GM20000 (cell line): ENCODE measurements around the gene MED12L.

ENCODE experiments used
- DNase-seq: peaks from one replicate; pipeline ENCODE4 v3.0.0; 2012; ENCODE audit warnings: low spot score
- CTCF ChIP-seq: IDR thresholded peaks from 2 replicates; pipeline ENCODE4 v1.5.1; 2012; ENCODE audit warnings: mild to moderate bottlenecking, control low read depth; ENCODE audit errors: extremely low read depth, missing control alignments

The MED12L gene

GRCh38 chr3:151436675-151437446 is 351.4 kb downstream of the MED12L start:
- DNase-seq = no peak
- TF ChIP-seq CTCF = no peak

- TF ChIP-seq CTCF = no peak
- no peak for DNase-seq
Measured at GRCh38 chr3:151437906-151438305, 352.4 kb downstream of the MED12L start.

- DNase-seq = peak; percentile 56
Measured at GRCh38 chr3:151439652-151440125, 354.2 kb downstream of the MED12L start.

DNA sequence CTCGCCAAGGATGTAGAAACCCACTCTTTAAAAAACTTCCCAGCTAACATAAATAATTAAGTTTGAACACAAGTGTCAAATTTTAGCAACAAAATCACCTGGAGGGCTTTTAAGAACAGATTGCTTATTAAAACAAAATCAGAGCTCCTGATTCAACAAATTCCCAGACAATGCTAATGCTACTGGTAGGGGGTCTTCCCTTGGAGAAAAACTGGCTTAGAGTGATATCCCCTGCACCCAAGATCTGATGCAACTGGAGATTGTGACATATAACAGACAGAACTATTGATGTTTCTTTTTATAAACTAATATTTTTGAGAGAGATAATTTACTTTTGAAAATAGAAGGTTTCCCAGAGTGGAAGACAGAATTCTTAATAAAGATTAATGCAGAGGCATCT is 355.5 kb downstream of the MED12L start:
- no peak for TF ChIP-seq CTCF
- no peak for DNase-seq

More at GRCh38 chr3:151439652-151440125, 354.2 kb downstream of the MED12L start:
- peak; percentile 29 for TF ChIP-seq CTCF

- TF ChIP-seq CTCF = no peak
- no peak for DNase-seq
Measured at GRCh38 chr3:151443583-151443982, 358.1 kb downstream of the MED12L start.

GRCh38 chr3:151445273-151446001 is 360.0 kb downstream of the MED12L start:
- no peak for TF ChIP-seq CTCF
- DNase-seq = no peak

DNA sequence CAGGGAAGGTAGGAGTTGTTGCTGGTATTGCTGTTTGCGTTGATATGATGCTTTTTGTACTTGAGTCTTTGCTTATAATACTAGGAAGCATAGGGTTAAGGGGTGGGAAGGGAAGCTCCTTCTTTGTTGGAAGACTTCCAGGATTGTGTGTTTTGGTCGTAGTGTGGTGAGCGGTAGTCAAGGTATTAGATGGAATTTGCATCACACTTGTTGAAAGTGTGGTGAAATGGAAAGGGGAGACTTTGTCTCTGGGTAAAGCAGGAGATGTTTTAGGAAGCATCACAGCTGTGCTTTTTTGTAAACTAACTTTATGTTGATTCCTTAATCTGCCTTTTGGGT is 360.5 kb downstream of the MED12L start:
- no peak for TF ChIP-seq CTCF
- DNase-seq = no peak
